H9 (cell line): Measurements from ENCODE around the gene ANGPTL4. TPM values are rescaled to one million over a fixed set of nuclear protein-coding genes. Genes with fewer than 3 reads are reported as not detected.
"Not testable (repeated sequence)": the region's sequence is repeated elsewhere in the genome, so short reads cannot be mapped to it uniquely, and the experiment has no call there.

Experiments
- DNase-seq: peaks from one replicate; pipeline ENCODE4 v3.0.0-alpha.2; 2017
- H2AFZ ChIP-seq: one replicate; pipeline ENCODE4 v1.6.1; 2013; ENCODE audit warnings: mild to moderate bottlenecking, low read length, control low read depth, moderate library complexity
- H2AK5ac ChIP-seq: 2 replicates; pipeline ENCODE4 v1.6.1; 2013; ENCODE audit warnings: low read length, control low read depth, mixed read lengths; ENCODE audit not compliant: insufficient read length
- H2BK120ac ChIP-seq: one replicate; pipeline ENCODE4 v1.6.1; 2013; ENCODE audit warnings: low read depth, mild to moderate bottlenecking, low read length, control low read depth, inconsistent platforms; ENCODE audit not compliant: poor library complexity, severe bottlenecking
- H2BK12ac ChIP-seq: 2 replicates; pipeline ENCODE4 v1.6.1; 2013; ENCODE audit warnings: low read length, control low read depth, mixed read lengths, low read depth; ENCODE audit not compliant: insufficient read length
- H2BK15ac ChIP-seq: 2 replicates; pipeline ENCODE4 v1.6.1; 2013; ENCODE audit warnings: low read depth, low read length, control low read depth
- H2BK20ac ChIP-seq: one replicate; pipeline ENCODE4 v1.6.1; 2013; ENCODE audit warnings: low read depth, mild to moderate bottlenecking, low read length, control low read depth, inconsistent platforms; ENCODE audit not compliant: poor library complexity, severe bottlenecking
- H2BK5ac ChIP-seq: 2 replicates; pipeline ENCODE4 v1.6.1; 2013; ENCODE audit warnings: low read length, control low read depth, mixed read lengths; ENCODE audit not compliant: insufficient read length
- H3K14ac ChIP-seq: 2 replicates; pipeline ENCODE4 v1.6.1; 2013; ENCODE audit warnings: low read length, control low read depth; ENCODE audit not compliant: insufficient read depth
- H3K18ac ChIP-seq: 2 replicates; pipeline ENCODE4 v1.6.1; 2013; ENCODE audit warnings: low read depth, mild to moderate bottlenecking, mixed read lengths, low read length, control low read depth; ENCODE audit not compliant: insufficient read length
- H3K23ac ChIP-seq: 2 replicates; pipeline ENCODE4 v1.6.1; 2013; ENCODE audit warnings: low read length, control low read depth, mixed read lengths, low read depth; ENCODE audit not compliant: insufficient read length
- H3K23me2 ChIP-seq: 2 replicates; pipeline ENCODE4 v1.6.1; 2013; ENCODE audit warnings: low read depth, mild to moderate bottlenecking, mixed read lengths, low read length, control low read depth; ENCODE audit not compliant: insufficient read length, poor library complexity, severe bottlenecking
- H3K27ac ChIP-seq: 2 replicates; pipeline ENCODE4 v1.5.1; 2013; ENCODE audit warnings: low read length, control low read depth, mixed read lengths, low read depth; ENCODE audit not compliant: insufficient read length
- H3K27me3 ChIP-seq: 2 replicates; pipeline ENCODE4 v1.6.1; 2013; ENCODE audit warnings: low read length, control low read depth, inconsistent platforms; ENCODE audit not compliant: insufficient read depth
- H3K4ac ChIP-seq: 2 replicates; pipeline ENCODE4 v1.6.1; 2013; ENCODE audit warnings: low read depth, mild to moderate bottlenecking, control low read depth, inconsistent platforms, low read length, moderate library complexity
- H3K4me1 ChIP-seq: 2 replicates; pipeline ENCODE4 v1.6.1; 2013; ENCODE audit warnings: low read length, control low read depth, inconsistent platforms; ENCODE audit not compliant: insufficient read depth
- H3K4me2 ChIP-seq: 2 replicates; pipeline ENCODE4 v1.6.1; 2013; ENCODE audit warnings: low read length, control low read depth, mixed read lengths; ENCODE audit not compliant: insufficient read length, insufficient read depth
- H3K56ac ChIP-seq: 2 replicates; pipeline ENCODE4 v1.6.1; 2013; ENCODE audit warnings: low read depth, mild to moderate bottlenecking, mixed read lengths, low read length, control low read depth; ENCODE audit not compliant: insufficient read length
- H3K79me1 ChIP-seq: 2 replicates; pipeline ENCODE4 v1.6.1; 2013; ENCODE audit warnings: low read depth, mild to moderate bottlenecking, moderate library complexity, low read length, control low read depth, inconsistent platforms; ENCODE audit not compliant: insufficient read depth, poor library complexity, severe bottlenecking
- H3K79me2 ChIP-seq: 2 replicates; pipeline ENCODE4 v1.6.1; 2013; ENCODE audit warnings: low read length, control low read depth, inconsistent platforms; ENCODE audit not compliant: insufficient read depth
- H3K9ac ChIP-seq: 2 replicates; pipeline ENCODE4 v1.6.1; 2013; ENCODE audit warnings: low read length, control low read depth, mixed read lengths; ENCODE audit not compliant: insufficient read length; ENCODE audit errors: extremely low read depth
- H3K9me3 ChIP-seq: one replicate; pipeline ENCODE4 v1.6.1; 2013; ENCODE audit warnings: low read depth, low read length, inconsistent platforms; ENCODE audit not compliant: control insufficient read depth
- H3T11ph ChIP-seq: one replicate; pipeline ENCODE4 v1.6.1; 2013; ENCODE audit warnings: mild to moderate bottlenecking, low read length, control low read depth, inconsistent platforms
- H4K20me1 ChIP-seq: one replicate; pipeline ENCODE4 v1.6.1; 2013; ENCODE audit not compliant: control insufficient read depth, insufficient read length, insufficient read depth
- H4K5ac ChIP-seq: 2 replicates; pipeline ENCODE4 v1.6.1; 2013; ENCODE audit warnings: low read depth, mild to moderate bottlenecking, mixed read lengths, low read length, control low read depth; ENCODE audit not compliant: insufficient read length
- H4K8ac ChIP-seq: replicated peaks from 2 replicates; pipeline ENCODE4 v1.6.1; 2013; ENCODE audit warnings: low read length, control low read depth, mixed read lengths, low read depth; ENCODE audit not compliant: insufficient read length
- H4K91ac ChIP-seq: 2 replicates; pipeline ENCODE4 v1.6.1; 2013; ENCODE audit warnings: low read depth, mild to moderate bottlenecking, moderate library complexity, mixed read lengths, low read length, control low read depth; ENCODE audit not compliant: insufficient read length
- H3K27ac Mint-ChIP-seq, 3 experiments: 2 replicates in 2 of 3; 3 replicates in 1 of 3; pipeline ENCODE4 v1.8.0; 2020 to 2021; ENCODE audit warnings: mixed read lengths in 3 of 3, mild to moderate bottlenecking in 1 of 3, moderate library complexity in 1 of 3
- H3K27me3 Mint-ChIP-seq: 2 replicates; pipeline ENCODE4 v1.8.0; 2021; ENCODE audit warnings: low read depth, mild to moderate bottlenecking, moderate library complexity, mixed read lengths
- H3K36me3 Mint-ChIP-seq, 3 experiments: 2 replicates in 2 of 3; 3 replicates in 1 of 3; pipeline ENCODE4 v1.8.0; 2020 to 2021; ENCODE audit warnings: low read depth in 3 of 3, mixed read lengths in 3 of 3; ENCODE audit not compliant: insufficient read depth in 1 of 3
- H3K4me1 Mint-ChIP-seq, 2 experiments: 2 replicates each; pipeline ENCODE4 v1.8.0; 2020; ENCODE audit warnings: mixed read lengths in 2 of 2
- H3K4me3 Mint-ChIP-seq, 2 experiments: 2 replicates in 1 of 2; 3 replicates in 1 of 2; pipeline ENCODE4 v1.8.0; 2020 to 2021; ENCODE audit warnings: mild to moderate bottlenecking in 2 of 2, mixed read lengths in 2 of 2, moderate library complexity in 1 of 2
- H3K9me3 Mint-ChIP-seq, 2 experiments: 2 replicates in 1 of 2; 3 replicates in 1 of 2; pipeline ENCODE4 v1.8.0; 2020; ENCODE audit warnings: mild to moderate bottlenecking in 2 of 2, mixed read lengths in 2 of 2, moderate library complexity in 1 of 2
- WGBS: extraction: QIAGEN DNeasy Blood & Tissue Kit; methylation state at CpG from one replicate; pipeline ENCODE4 v1.1.7; 2013; ENCODE audit warnings: missing lambda C conversion rate, low lambda C conversion rate, mixed read lengths; ENCODE audit not compliant: insufficient read length; ENCODE audit errors: extremely low coverage; 5-methylcytosine and 5-hydroxymethylcytosine counted together
- total RNA-seq: library from RNA; stranded (reverse); gene quantifications from 2 replicates; pipeline ENCODE4 v1.2.1, GENCODE V29; 2021
- TF ChIP-seq, protein P1 (sequence below): fragments of 200-600 bp; sonication (generic); conservative IDR thresholded peaks from 3 replicates; pipeline ENCODE4 v1.8.0; 2021; ENCODE audit warnings: antibody characterized with exemption, mild to moderate bottlenecking

ANGPTL4 gene
- total RNA-seq, 1 experiment from 2014 or later, result 1.9 TPM

DNA sequence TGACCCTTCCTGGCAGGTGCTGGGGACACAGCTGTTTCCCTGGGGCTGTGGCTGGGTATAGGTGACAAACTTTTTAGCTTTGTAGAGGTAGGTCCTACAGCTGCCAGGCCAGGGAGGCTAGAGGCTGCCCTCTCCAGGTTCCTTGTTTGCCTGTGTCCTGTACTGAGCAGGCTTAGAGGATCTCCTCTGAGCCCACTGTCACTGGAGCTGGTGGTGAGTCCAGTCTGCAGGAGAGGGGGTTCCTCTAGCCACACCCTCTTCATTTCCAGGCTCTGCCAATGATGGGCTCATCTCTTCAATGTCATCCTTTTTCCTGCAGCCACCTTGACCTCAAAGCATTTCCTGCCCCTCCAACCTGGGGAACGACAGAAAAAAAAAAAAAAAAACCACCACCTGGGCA lies 13.6 kb downstream of the ANGPTL4 start:
- Mint-ChIP-seq H3K4me1 (peaks cover 21% of the 10 kb centered on the region in 2 experiments), H3K36me3 (peaks cover 15 to 34% (median 28%) of the 10 kb centered on the region in 3 experiments; a peak in 6 of 7 replicates), H3K4me3 (no peak overlapping the region), H3K9me3 (peaks cover 3 to 9% of the 10 kb centered on the region in 2 experiments; a peak in 4 of 5 replicates), H3K27ac (peak overlapping the region in 1 of 3 experiments; percentile 49; a peak in 2 of 7 replicates), H3K27me3 (no peaks in the 10 kb centered on the region)
- no peak overlapping the region for H3T11ph ChIP-seq
- no peaks in the 10 kb centered on the region for H3K79me1 ChIP-seq
- no peaks in the 10 kb centered on the region for H3K27me3 ChIP-seq
- TF ChIP-seq, protein P1, sequence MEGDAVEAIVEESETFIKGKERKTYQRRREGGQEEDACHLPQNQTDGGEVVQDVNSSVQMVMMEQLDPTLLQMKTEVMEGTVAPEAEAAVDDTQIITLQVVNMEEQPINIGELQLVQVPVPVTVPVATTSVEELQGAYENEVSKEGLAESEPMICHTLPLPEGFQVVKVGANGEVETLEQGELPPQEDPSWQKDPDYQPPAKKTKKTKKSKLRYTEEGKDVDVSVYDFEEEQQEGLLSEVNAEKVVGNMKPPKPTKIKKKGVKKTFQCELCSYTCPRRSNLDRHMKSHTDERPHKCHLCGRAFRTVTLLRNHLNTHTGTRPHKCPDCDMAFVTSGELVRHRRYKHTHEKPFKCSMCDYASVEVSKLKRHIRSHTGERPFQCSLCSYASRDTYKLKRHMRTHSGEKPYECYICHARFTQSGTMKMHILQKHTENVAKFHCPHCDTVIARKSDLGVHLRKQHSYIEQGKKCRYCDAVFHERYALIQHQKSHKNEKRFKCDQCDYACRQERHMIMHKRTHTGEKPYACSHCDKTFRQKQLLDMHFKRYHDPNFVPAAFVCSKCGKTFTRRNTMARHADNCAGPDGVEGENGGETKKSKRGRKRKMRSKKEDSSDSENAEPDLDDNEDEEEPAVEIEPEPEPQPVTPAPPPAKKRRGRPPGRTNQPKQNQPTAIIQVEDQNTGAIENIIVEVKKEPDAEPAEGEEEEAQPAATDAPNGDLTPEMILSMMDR, result no peak
- no peak overlapping the region for H3K18ac ChIP-seq
- no peaks in the 10 kb centered on the region for H3K23me2 ChIP-seq
- H2BK20ac ChIP-seq, result no peak overlapping the region
- no peak overlapping the region for H2BK12ac ChIP-seq
- H2BK120ac ChIP-seq, result no peak overlapping the region
- H3K4ac ChIP-seq, result no peak overlapping the region
- H3K14ac ChIP-seq, result no peak overlapping the region
- no peaks in the 10 kb centered on the region for H3K9me3 ChIP-seq
- no peak overlapping the region for H2AK5ac ChIP-seq
- WGBS, result no CpG with 5 or more reads among the region's 1 CpG
- no peak overlapping the region for H3K23ac ChIP-seq
- H3K56ac ChIP-seq, result no peak overlapping the region
- no peaks in the 10 kb centered on the region for H4K20me1 ChIP-seq
- H3K27ac ChIP-seq, result no peak overlapping the region
- no peak overlapping the region for H4K91ac ChIP-seq
- no peak overlapping the region for H2AFZ ChIP-seq
- H2BK15ac ChIP-seq, result no peak overlapping the region
- no peak overlapping the region for H3K9ac ChIP-seq
- H3K79me2 ChIP-seq, result no peaks in the 10 kb centered on the region
- H4K8ac ChIP-seq, result no peak overlapping the region
- DNase-seq, result no peak
- H3K4me1 ChIP-seq, result no peaks in the 10 kb centered on the region
- no peak overlapping the region for H3K4me2 ChIP-seq
- H2BK5ac ChIP-seq, result no peak overlapping the region
- no peak overlapping the region for H4K5ac ChIP-seq

- not testable (repeated sequence) for DNase-seq, H3K79me2 ChIP-seq, H2BK5ac ChIP-seq, H3K56ac ChIP-seq, H3T11ph ChIP-seq, H2AK5ac ChIP-seq, H3K23ac ChIP-seq, H3K9ac ChIP-seq, H2BK12ac ChIP-seq, H4K8ac ChIP-seq, H3K9me3 ChIP-seq, H3K9me3 Mint-ChIP-seq, H3K4me2 ChIP-seq, H3K4ac ChIP-seq, H4K5ac ChIP-seq, H3K27ac ChIP-seq, H4K20me1 ChIP-seq, H2BK120ac ChIP-seq, H3K27me3 ChIP-seq, H3K27ac Mint-ChIP-seq, H3K79me1 ChIP-seq, H3K4me1 ChIP-seq, H3K27me3 Mint-ChIP-seq, H2BK20ac ChIP-seq, H3K18ac ChIP-seq, H3K14ac ChIP-seq, H2AFZ ChIP-seq, H3K23me2 ChIP-seq, H4K91ac ChIP-seq, H2BK15ac ChIP-seq
- Mint-ChIP-seq H3K36me3 (peaks cover 14 to 23% (median 18%) of the 10 kb centered on the region in 3 experiments; a peak in 6 of 7 replicates), H3K4me3 (peak overlapping the region; percentile 29 to 62; a peak in 4 of 5 replicates), H3K4me1 (peaks cover 21% of the 10 kb centered on the region in 2 experiments)
- WGBS, result no CpG with 5 or more reads among the region's 13 CpGs
Observed at GRCh38 chr19:8379156-8379891, 15.4 kb downstream of the ANGPTL4 start.
